NOMO-1 (cell line): ENCODE data around the gene GUCY1A1.

Experiments used
- DNase-seq, 2 experiments: peaks; one replicate each; lab custom pipeline; 2025; ENCODE audit not compliant: unreplicated experiment in 2 of 2; lab: John Stamatoyannopoulos, UW

Gene GUCY1A1

GRCh38 chr4:155769090-155769489 is 102.4 kb downstream of the GUCY1A1 start:
- DNase-seq, result no peak

GRCh38 chr4:155772459-155773195 is 106.0 kb downstream of the GUCY1A1 start:
- no peak for DNase-seq

GRCh38 chr4:155773196-155773800 is 106.7 kb downstream of the GUCY1A1 start:
- no peak for DNase-seq

- DNase-seq, result no peak
These were observed 107.4 kb downstream of the GUCY1A1 start for GRCh38 chr4:155774033-155774432.

GRCh38 chr4:155777971-155778735 is 111.5 kb downstream of the GUCY1A1 start:
- DNase-seq, result no peak

GRCh38 chr4:155780775-155781174 is 114.1 kb downstream of the GUCY1A1 start:
- DNase-seq, result no peak

- no peak for DNase-seq
These were observed 114.7 kb downstream of the GUCY1A1 start for GRCh38 chr4:155781249-155781831.
